ENCODE results near the gene MAPK7. TPM values are rescaled to one million over a fixed set of nuclear protein-coding genes. Genes with fewer than 3 reads are reported as not detected.

MAPK7 gene
- total RNA-seq, 1 donor from 2014 or later, result 39.3 TPM

- no peaks in the 10 kb centered on the region for H3K9me3 Mint-ChIP-seq
- TF ChIP-seq CTCF (conservative IDR thresholded peaks at IDR 0.05), result no peak
- DNase-seq (ENCODE audit: low read depth, low spot score), result no peak
- H3K27ac Mint-ChIP-seq (ENCODE audit: unreplicated experiment), result peak within 1 kb of the TSS; percentile 75
- H3K36me3 Mint-ChIP-seq (ENCODE audit: low read depth), result peaks cover 5% of the 10 kb centered on the region
- peaks cover 20% of the 10 kb centered on the region for H3K4me1 Mint-ChIP-seq
- H3K4me3 Mint-ChIP-seq, result peak within 1 kb of the TSS; percentile 58
- H3K27me3 Mint-ChIP-seq (ENCODE audit: low read depth), result no peaks in the 10 kb centered on the region
These were observed 8.9 kb downstream of the MAPK7 start, which contains the start of gene MFAP4 for GRCh38 chr17:19386974-19387920. Gene MFAP4, minus strand, starts transcription at chr17:19387190. Its CDS starts 35 bp downstream, at chr17:19387155.

GRCh38 chr17:19387921-19388521 is 9.7 kb downstream of the MAPK7 start:
- no peak for TF ChIP-seq CTCF (conservative IDR thresholded peaks at IDR 0.05)
- H3K4me1 Mint-ChIP-seq, result peaks cover 20% of the 10 kb centered on the region
- H3K9me3 Mint-ChIP-seq, result no peaks in the 10 kb centered on the region
- peaks cover 5% of the 10 kb centered on the region for H3K36me3 Mint-ChIP-seq (ENCODE audit: low read depth)
- H3K4me3 Mint-ChIP-seq, result peak overlapping the region; percentile 50
- H3K27ac Mint-ChIP-seq (ENCODE audit: unreplicated experiment), result no peak overlapping the region
- no peak for DNase-seq (ENCODE audit: low read depth, low spot score)
- no peaks in the 10 kb centered on the region for H3K27me3 Mint-ChIP-seq (ENCODE audit: low read depth)

- Mint-ChIP-seq H3K4me1 (peaks cover 20% of the 10 kb centered on the region), H3K27ac (ENCODE audit: unreplicated experiment) (no peak overlapping the region), H3K27me3 (ENCODE audit: low read depth) (no peaks in the 10 kb centered on the region), H3K36me3 (ENCODE audit: low read depth) (peaks cover 5% of the 10 kb centered on the region), H3K4me3 (no peak overlapping the region), H3K9me3 (no peaks in the 10 kb centered on the region)
- no peak for DNase-seq (ENCODE audit: low read depth, low spot score)
- no peak for TF ChIP-seq CTCF (conservative IDR thresholded peaks at IDR 0.05)
These were observed 10.8 kb downstream of the MAPK7 start for GRCh38 chr17:19388791-19389785.

- H3K9me3 Mint-ChIP-seq, result no peaks in the 10 kb centered on the region
- H3K4me1 Mint-ChIP-seq, result peaks cover 17% of the 10 kb centered on the region
- H3K36me3 Mint-ChIP-seq (ENCODE audit: low read depth), result no peaks in the 10 kb centered on the region
- H3K4me3 Mint-ChIP-seq, result no peak overlapping the region
- no peak for DNase-seq (ENCODE audit: low read depth, low spot score)
- no peak overlapping the region for H3K27ac Mint-ChIP-seq (ENCODE audit: unreplicated experiment)
- TF ChIP-seq CTCF (conservative IDR thresholded peaks at IDR 0.05), result no peak
- no peaks in the 10 kb centered on the region for H3K27me3 Mint-ChIP-seq (ENCODE audit: low read depth)
These were observed 12.7 kb downstream of the MAPK7 start for GRCh38 chr17:19390951-19391350.

GRCh38 chr17:19391432-19391831 is 13.1 kb downstream of the MAPK7 start:
- no peak for TF ChIP-seq CTCF (conservative IDR thresholded peaks at IDR 0.05)
- Mint-ChIP-seq H3K27me3 (ENCODE audit: low read depth) (no peaks in the 10 kb centered on the region), H3K9me3 (no peaks in the 10 kb centered on the region), H3K27ac (ENCODE audit: unreplicated experiment) (no peak overlapping the region), H3K4me3 (no peak overlapping the region), H3K4me1 (peaks cover 14% of the 10 kb centered on the region), H3K36me3 (ENCODE audit: low read depth) (no peaks in the 10 kb centered on the region)
- DNase-seq (ENCODE audit: low read depth, low spot score), result no peak
